ENCODE results near the gene ATP6V1B1. TPM values are rescaled to one million over a fixed set of nuclear protein-coding genes. Genes with fewer than 3 reads are reported as not detected.

ATP6V1B1 gene
- total and polyA plus RNA-seq, 2 of the 4 experiments (the other 2 are of a cell fraction): 1.3 TPM; not detected in 1

DNA sequence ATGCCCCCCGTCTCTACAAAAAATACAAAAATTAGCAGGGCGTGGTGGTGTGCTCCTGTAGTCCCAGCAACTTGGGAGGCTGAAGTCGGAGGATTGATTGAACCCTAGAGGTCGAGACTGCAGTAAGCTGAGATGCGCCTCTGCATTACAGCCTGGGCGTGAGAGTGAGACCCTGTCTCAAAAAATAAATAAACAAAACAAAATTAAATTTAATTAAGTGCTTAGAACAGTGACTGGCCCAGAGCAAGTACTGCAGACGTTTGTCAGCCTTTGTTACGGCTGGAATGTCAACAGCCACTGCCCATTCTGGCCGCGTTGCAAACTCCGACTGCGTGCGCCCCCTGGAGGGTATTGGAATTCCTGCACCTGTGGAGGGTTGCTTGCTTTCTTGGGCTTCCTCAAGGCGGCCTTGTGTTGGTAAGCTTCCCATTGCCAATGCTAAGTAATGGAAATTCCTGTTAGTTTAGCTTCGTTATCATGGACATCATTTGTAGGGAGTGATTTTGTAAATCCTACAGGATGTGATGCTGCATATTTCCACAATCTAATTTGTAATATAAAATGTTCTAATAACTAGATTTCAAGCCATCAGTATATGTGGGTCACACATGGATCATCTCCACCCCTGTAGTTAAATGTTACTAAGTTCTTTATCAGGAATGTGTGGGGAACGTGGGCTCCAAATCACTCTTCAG, 15.9 kb upstream of the ATP6V1B1 start:
- H3K4ac ChIP-seq (ENCODE audit: low read depth, low read length): no peak overlapping the region
- no peak overlapping the region for H4K5ac ChIP-seq (ENCODE audit: low read depth, low read length)
- no peak overlapping the region for H4K91ac ChIP-seq (ENCODE audit: insufficient read depth, low read depth, low read length)
- no peak overlapping the region for H2BK5ac ChIP-seq (ENCODE audit: low read depth, low read length, poor library complexity, severe bottlenecking)
- DNase-seq: peak; percentile 64
- ChIA-PET POLR2A (ENCODE audit: unreplicated experiment) (no interaction called here), CTCF (interaction anchor here (0.6 to 1.4 kb wide), 7 partner anchors 28 to 56 kb away, joined by 3 to 7 read pairs (median 4); no protein-coding TSS in a partner anchor)
- no peak overlapping the region for H3K4me2 ChIP-seq (ENCODE audit: low read depth, low read length)
- WGBS, 2 experiments (ENCODE audit: extremely low coverage in 2 of 2, insufficient read length in 1 of 2): no CpG with 5 or more reads among the region's 16 CpGs
- H3K36me3 ChIP-seq (ENCODE audit: control insufficient read depth, insufficient read depth, low read length): no peaks in the 10 kb centered on the region
- 0 out of 2 replicates have a peak, but pooled peaks cover 3% of the 10 kb centered on the region for H3K9me3 ChIP-seq (ENCODE audit: control insufficient read depth, insufficient read depth, low read length)
- BruUV-seq (replicated peaks): no TSS peak
- H3K27ac ChIP-seq (ENCODE audit: insufficient read depth, low read length): no peak overlapping the region
- no peaks in the 10 kb centered on the region for H3K4me1 ChIP-seq (ENCODE audit: control insufficient read depth, insufficient read depth, low read length)
- no peak overlapping the region for H2BK15ac ChIP-seq (ENCODE audit: low read depth, low read length)
- no peak overlapping the region for H3K56ac ChIP-seq (ENCODE audit: extremely low read depth, insufficient read depth, low read length)
- no peaks in the 10 kb centered on the region for H3K79me1 ChIP-seq (ENCODE audit: low read depth in 1 of 2, low read length in 2 of 2)
- H3K23ac ChIP-seq (ENCODE audit: low read depth, low read length): no peak overlapping the region
- ATAC-seq (ENCODE audit: low read depth): peak; percentile 96
- H2AFZ ChIP-seq (replicated peaks; ENCODE audit: low read length, poor library complexity): peak overlapping the region; percentile 46
- H2BK120ac ChIP-seq (ENCODE audit: low read depth, low read length): no peak overlapping the region
- no peak overlapping the region for H3K18ac ChIP-seq (ENCODE audit: low read depth, low read length)
- no peaks in the 10 kb centered on the region for H4K20me1 ChIP-seq (ENCODE audit: insufficient read depth, low read length)
- no peak overlapping the region; the same call in 1 of the 2 replicates for H2AK5ac ChIP-seq (ENCODE audit: low read depth, low read length)
- H3K14ac ChIP-seq (replicated peaks; ENCODE audit: low read depth, low read length): no peak overlapping the region
- H3K9me1 ChIP-seq (ENCODE audit: insufficient read depth, low read length): no peaks in the 10 kb centered on the region
- no peaks in the 10 kb centered on the region for H3K27me3 ChIP-seq (ENCODE audit: control insufficient read depth, insufficient read depth, low read length)
- H2AK9ac ChIP-seq (replicated peaks; ENCODE audit: low read depth, low read length, poor library complexity): no peak overlapping the region
- H4K8ac ChIP-seq (ENCODE audit: low read depth in 2 of 2, low read length in 2 of 2): no peak overlapping the region
- no peak overlapping the region for H3K4me3 ChIP-seq (ENCODE audit: insufficient read depth, low read depth, low read length)
- TF ChIP-seq NFE2L2 (IDR thresholded peaks at IDR 0.05; ENCODE audit: low read depth, low read length): no peak
- no peak for TF ChIP-seq BHLHE40 (IDR thresholded peaks at IDR 0.05; ENCODE audit: low read depth, low read length)
- TF ChIP-seq, protein P1, sequence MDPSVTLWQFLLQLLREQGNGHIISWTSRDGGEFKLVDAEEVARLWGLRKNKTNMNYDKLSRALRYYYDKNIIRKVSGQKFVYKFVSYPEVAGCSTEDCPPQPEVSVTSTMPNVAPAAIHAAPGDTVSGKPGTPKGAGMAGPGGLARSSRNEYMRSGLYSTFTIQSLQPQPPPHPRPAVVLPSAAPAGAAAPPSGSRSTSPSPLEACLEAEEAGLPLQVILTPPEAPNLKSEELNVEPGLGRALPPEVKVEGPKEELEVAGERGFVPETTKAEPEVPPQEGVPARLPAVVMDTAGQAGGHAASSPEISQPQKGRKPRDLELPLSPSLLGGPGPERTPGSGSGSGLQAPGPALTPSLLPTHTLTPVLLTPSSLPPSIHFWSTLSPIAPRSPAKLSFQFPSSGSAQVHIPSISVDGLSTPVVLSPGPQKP (IDR thresholded peaks at IDR 0.05; ENCODE audit: borderline replicate concordance, low read depth, low read length): no peak
- TF ChIP-seq RAD21 (IDR thresholded peaks at IDR 0.05; ENCODE audit: low read length): peak; percentile 74
- TF ChIP-seq, protein P2, sequence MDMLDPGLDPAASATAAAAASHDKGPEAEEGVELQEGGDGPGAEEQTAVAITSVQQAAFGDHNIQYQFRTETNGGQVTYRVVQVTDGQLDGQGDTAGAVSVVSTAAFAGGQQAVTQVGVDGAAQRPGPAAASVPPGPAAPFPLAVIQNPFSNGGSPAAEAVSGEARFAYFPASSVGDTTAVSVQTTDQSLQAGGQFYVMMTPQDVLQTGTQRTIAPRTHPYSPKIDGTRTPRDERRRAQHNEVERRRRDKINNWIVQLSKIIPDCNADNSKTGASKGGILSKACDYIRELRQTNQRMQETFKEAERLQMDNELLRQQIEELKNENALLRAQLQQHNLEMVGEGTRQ (IDR thresholded peaks at IDR 0.05; ENCODE audit: low read depth, low read length): no peak
- TF ChIP-seq POLR2A (IDR thresholded peaks at IDR 0.05; ENCODE audit: low read depth, low read length): no peak
- TF ChIP-seq FOS (IDR thresholded peaks at IDR 0.05; ENCODE audit: low read depth, low read length): no peak
- no peak for TF ChIP-seq MAFK (IDR thresholded peaks at IDR 0.05; ENCODE audit: low read depth, low read length)
- no peak for TF ChIP-seq MXI1 (IDR thresholded peaks at IDR 0.05; ENCODE audit: borderline replicate concordance, low read depth, low read length)
- no peak for TF ChIP-seq MAZ (IDR thresholded peaks at IDR 0.05; ENCODE audit: borderline replicate concordance, low read depth, low read length)
- TF ChIP-seq, protein P3, sequence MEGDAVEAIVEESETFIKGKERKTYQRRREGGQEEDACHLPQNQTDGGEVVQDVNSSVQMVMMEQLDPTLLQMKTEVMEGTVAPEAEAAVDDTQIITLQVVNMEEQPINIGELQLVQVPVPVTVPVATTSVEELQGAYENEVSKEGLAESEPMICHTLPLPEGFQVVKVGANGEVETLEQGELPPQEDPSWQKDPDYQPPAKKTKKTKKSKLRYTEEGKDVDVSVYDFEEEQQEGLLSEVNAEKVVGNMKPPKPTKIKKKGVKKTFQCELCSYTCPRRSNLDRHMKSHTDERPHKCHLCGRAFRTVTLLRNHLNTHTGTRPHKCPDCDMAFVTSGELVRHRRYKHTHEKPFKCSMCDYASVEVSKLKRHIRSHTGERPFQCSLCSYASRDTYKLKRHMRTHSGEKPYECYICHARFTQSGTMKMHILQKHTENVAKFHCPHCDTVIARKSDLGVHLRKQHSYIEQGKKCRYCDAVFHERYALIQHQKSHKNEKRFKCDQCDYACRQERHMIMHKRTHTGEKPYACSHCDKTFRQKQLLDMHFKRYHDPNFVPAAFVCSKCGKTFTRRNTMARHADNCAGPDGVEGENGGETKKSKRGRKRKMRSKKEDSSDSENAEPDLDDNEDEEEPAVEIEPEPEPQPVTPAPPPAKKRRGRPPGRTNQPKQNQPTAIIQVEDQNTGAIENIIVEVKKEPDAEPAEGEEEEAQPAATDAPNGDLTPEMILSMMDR (conservative IDR thresholded peaks at IDR 0.05; ENCODE audit: low read depth, low read length): peak; percentile 88
- TF ChIP-seq RCOR1 (IDR thresholded peaks at IDR 0.05; ENCODE audit: insufficient replicate concordance, low read length): no peak
- TF ChIP-seq SMC3 (IDR thresholded peaks at IDR 0.05; ENCODE audit: low read depth, low read length): peak; percentile 76
- intact Hi-C loops (cut with micrococcal nuclease): loop anchor here (1.0 to 2.0 kb wide), 3 partner anchors 26 to 57 kb away; no protein-coding TSS in a partner anchor
- dilution Hi-C loops (cut with HindIII; ENCODE audit: low sequenced_read_pairs, unreplicated experiment): no loop called here
- in situ Hi-C loops (cut with MboI; ENCODE audit: low sequenced_read_pairs): no loop called here
- H3K9ac ChIP-seq (ENCODE audit: low read depth, low read length): no peak overlapping the region
- H2BK20ac ChIP-seq (ENCODE audit: low read depth, low read length): no peak overlapping the region

All from IMR-90 (cell line).